GM23338 (cell line): ENCODE data around the gene TMEM88. TPM values are rescaled to one million over a fixed set of nuclear protein-coding genes. Genes with fewer than 3 reads are reported as not detected.
A peak's percentile ranks its signal among the peaks of the same experiment; 100 is the strongest.

Source experiments
- ATAC-seq: fragments of 200-7000 bp; cut with Tn5 transposase; 3 replicates; pipeline ENCODE4 v1.9.1; 2020
- DNase-seq: peaks from one replicate; pipeline ENCODE4 v3.0.0-alpha.2; 2015; ENCODE audit warnings: low spot score
- H2AFZ ChIP-seq: fragments of 200-600 bp; sonication (generic); 2 replicates; pipeline ENCODE4 v1.8.0; 2016; ENCODE audit warnings: antibody characterized with exemption, mild to moderate bottlenecking, moderate library complexity
- H3F3A ChIP-seq: fragments of 200-600 bp; sonication (generic); replicated peaks from 2 replicates; pipeline ENCODE4 v1.8.0; 2017; ENCODE audit warnings: antibody characterized with exemption, mixed run types, low read depth
- H3K27ac ChIP-seq: fragments of 200-600 bp; sonication (generic); 2 replicates; pipeline ENCODE4 v1.6.1; 2016; ENCODE audit warnings: low read depth
- H3K27me3 ChIP-seq: fragments of 200-600 bp; sonication (generic); 2 replicates; pipeline ENCODE4 v1.8.0; 2016; ENCODE audit warnings: mild to moderate bottlenecking, mixed run types, moderate library complexity; ENCODE audit not compliant: insufficient read depth
- H3K36me3 ChIP-seq: fragments of 200-600 bp; sonication (generic); 2 replicates; pipeline ENCODE4 v1.8.0; 2016; ENCODE audit warnings: mild to moderate bottlenecking; ENCODE audit not compliant: insufficient read depth
- H3K4me1 ChIP-seq: fragments of 200-600 bp; sonication (generic); 2 replicates; pipeline ENCODE4 v1.8.0; 2016; ENCODE audit warnings: mild to moderate bottlenecking, moderate library complexity; ENCODE audit not compliant: insufficient read depth
- H3K4me2 ChIP-seq: fragments of 200-600 bp; sonication (generic); 2 replicates; pipeline ENCODE4 v1.7.1; 2017; ENCODE audit warnings: mixed run types
- H3K4me3 ChIP-seq: fragments of 200-600 bp; sonication (generic); 2 replicates; pipeline ENCODE4 v1.6.1; 2016; ENCODE audit warnings: mixed run types
- H3K79me2 ChIP-seq: fragments of 200-600 bp; sonication (generic); replicated peaks from 2 replicates; pipeline ENCODE4 v1.8.0; 2017; ENCODE audit warnings: mild to moderate bottlenecking; ENCODE audit not compliant: insufficient read depth
- H3K9me2 ChIP-seq: fragments of 200-600 bp; sonication (generic); 2 replicates; pipeline ENCODE4 v1.8.0; 2017; ENCODE audit not compliant: insufficient read depth
- H4K20me1 ChIP-seq: fragments of 200-600 bp; sonication (generic); replicated peaks from 2 replicates; pipeline ENCODE4 v1.8.0; 2017; ENCODE audit warnings: mild to moderate bottlenecking; ENCODE audit not compliant: insufficient read depth
- H3K27ac Mint-ChIP-seq: 2 replicates; pipeline ENCODE4 v1.8.0; 2020; ENCODE audit warnings: inconsistent platforms, mild to moderate bottlenecking, moderate library complexity, mixed read lengths
- H3K27me3 Mint-ChIP-seq: 3 replicates; pipeline ENCODE4 v1.8.0; 2022; ENCODE audit warnings: low read depth, mild to moderate bottlenecking, moderate library complexity, mixed read lengths, inconsistent platforms; ENCODE audit not compliant: insufficient read depth, poor library complexity
- H3K36me3 Mint-ChIP-seq: 3 replicates; pipeline ENCODE4 v1.8.0; 2021; ENCODE audit warnings: low read depth, mild to moderate bottlenecking, inconsistent platforms, moderate library complexity, mixed read lengths
- H3K4me1 Mint-ChIP-seq: 3 replicates; pipeline ENCODE4 v1.8.0; 2020; ENCODE audit warnings: mild to moderate bottlenecking, inconsistent platforms, mixed read lengths
- H3K4me3 Mint-ChIP-seq: 3 replicates; pipeline ENCODE4 v1.8.0; 2021; ENCODE audit warnings: moderate library complexity, mild to moderate bottlenecking, inconsistent platforms, mixed read lengths
- H3K9me3 Mint-ChIP-seq: 3 replicates; pipeline ENCODE4 v1.8.0; 2020; ENCODE audit warnings: moderate library complexity, mild to moderate bottlenecking, inconsistent platforms, mixed read lengths
- CREB1 ChIP-seq: fragments of 250-450 bp; sonication (Bioruptor Pico); IDR thresholded peaks from 2 replicates; pipeline ENCODE4 v1.5.0; 2020; ENCODE audit warnings: low read depth, mild to moderate bottlenecking, moderate library complexity
- CTCF ChIP-seq, 2 experiments: fragments of 200-600 bp in 1 of 2; sonication (generic) in 1 of 2; conservative IDR thresholded peaks; 2 replicates each; pipeline versions ENCODE4 v1.5.1 to v1.6.1; 2016 to 2017; ENCODE audit warnings: antibody characterized with exemption in 2 of 2, low read depth in 2 of 2, mild to moderate bottlenecking in 2 of 2, moderate library complexity in 1 of 2
- EZH2 ChIP-seq: fragments of 200-600 bp; sonication (generic); IDR thresholded peaks from one replicate; pipeline ENCODE4 v1.8.0; 2017; ENCODE audit warnings: antibody characterized with exemption, mild to moderate bottlenecking, low read depth; ENCODE audit not compliant: unreplicated experiment
- STAT1 ChIP-seq: IDR thresholded peaks from one replicate; pipeline ENCODE4 v1.6.1; 2016; ENCODE audit warnings: antibody characterized with exemption; ENCODE audit not compliant: unreplicated experiment
- ZNF114 ChIP-seq: fragments of 250-450 bp; sonication (Bioruptor Pico); IDR thresholded peaks from 2 replicates; pipeline ENCODE4 v1.5.0; 2020; ENCODE audit warnings: mild to moderate bottlenecking, moderate library complexity
- ZNF462 ChIP-seq: fragments of 250-450 bp; sonication (Bioruptor Pico); IDR thresholded peaks from 2 replicates; pipeline ENCODE4 v1.5.0; 2020; ENCODE audit warnings: mild to moderate bottlenecking, moderate library complexity
- polyA plus RNA-seq: library from polyadenylated mRNA; unstranded; fragments of >200 nt; fragmentation: Nextera tagmentation; extraction: Ambion mirVana; gene quantifications from 2 replicates; pipeline ENCODE4 v1.2.1, GENCODE V29; 2016
- total RNA-seq: library from RNA; depleted of rRNA; stranded (reverse); fragments of >200 nt; shearing (Covaris generic); gene quantifications from 2 replicates; pipeline ENCODE4 v1.2.3, GENCODE V29; 2014

The TMEM88 gene
- total and polyA plus RNA-seq, 2 experiments from 2014 or later: 0.58 to 0.97 TPM

GRCh38 chr17:7852919-7853690, 1.8 kb upstream of the TMEM88 start:
- no peaks in the 10 kb centered on the region; the same call in 1 of the 2 replicates for H3K36me3 ChIP-seq
- peaks cover 19% of the 10 kb centered on the region; the same call in 1 of the 2 replicates for H3F3A ChIP-seq
- peaks cover 80% of the 10 kb centered on the region for H3K27me3 ChIP-seq
- peak; percentile 57 for DNase-seq
- peaks cover 38% of the 10 kb centered on the region for H3K4me1 ChIP-seq
- peak overlapping the region; percentile 89 for H3K4me2 ChIP-seq
- Mint-ChIP-seq H3K27me3 (peaks cover 28% of the 10 kb centered on the region), H3K4me1 (peaks cover 27% of the 10 kb centered on the region), H3K27ac (no peak overlapping the region), H3K9me3 (no peaks in the 10 kb centered on the region; the same call in 2 of the 3 replicates), H3K36me3 (no peaks in the 10 kb centered on the region; the same call in 2 of the 3 replicates), H3K4me3 (peak overlapping the region; percentile 82)
- ATAC-seq: peak; percentile 5
- H3K9me2 ChIP-seq: no peaks in the 10 kb centered on the region
- TF ChIP-seq CREB1 (CRISPR knock-in tag) (no peak), STAT1 (no peak), CTCF (conservative IDR thresholded peaks at IDR 0.05; ENCODE audit: low read depth in 2 of 2) (no peak), ZNF462 (CRISPR knock-in tag) (no peak), ZNF114 (CRISPR knock-in tag) (no peak), EZH2 (peak; percentile 55)
- no peak overlapping the region for H3K27ac ChIP-seq
- H3K79me2 ChIP-seq: no peaks in the 10 kb centered on the region
- no peaks in the 10 kb centered on the region; the same call in 1 of the 2 replicates for H4K20me1 ChIP-seq
- H2AFZ ChIP-seq: no peak overlapping the region
- H3K4me3 ChIP-seq: peak overlapping the region; percentile 55
